ENCODE data around the gene DYSF.

DYSF gene

DNA sequence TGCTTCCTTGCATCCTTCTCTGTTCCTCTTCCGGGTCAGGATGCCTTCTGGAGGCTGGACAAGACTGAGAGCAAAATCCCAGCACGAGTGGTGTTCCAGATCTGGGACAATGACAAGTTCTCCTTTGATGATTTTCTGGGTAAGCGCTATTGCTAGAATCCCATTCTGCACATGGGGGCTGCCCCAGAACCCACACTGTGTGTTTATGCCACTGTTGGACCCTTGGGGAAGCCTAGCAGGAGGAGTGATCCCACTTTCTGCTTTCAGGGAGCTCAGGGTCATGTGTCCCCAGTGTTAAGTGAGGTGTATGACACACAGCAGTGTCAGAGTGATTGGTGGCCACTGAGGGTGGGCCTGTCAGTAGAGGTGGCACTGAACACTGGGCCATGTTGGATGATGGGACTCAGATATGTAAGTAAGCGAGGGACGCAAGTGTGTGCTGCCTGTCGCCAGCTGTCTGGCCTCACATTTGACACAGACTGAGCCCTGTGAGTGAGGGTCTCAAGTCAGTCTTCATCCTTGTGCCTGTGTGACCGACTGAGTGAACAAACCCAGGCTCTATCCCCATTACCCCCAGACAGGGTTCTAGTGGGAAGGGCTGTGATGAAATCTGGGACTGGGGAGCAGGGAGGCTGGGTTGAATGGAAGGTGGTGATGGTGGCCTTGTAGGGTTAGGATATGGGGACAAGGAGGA lies 220.9 kb downstream of the DYSF start:
- no peak for DNase-seq
- Mint-ChIP-seq H3K27me3 (ENCODE audit: low read depth, poor library complexity) (peaks cover 24% of the 10 kb centered on the region), H3K9me3 (no peaks in the 10 kb centered on the region), H3K4me3 (no peak overlapping the region), H3K36me3 (ENCODE audit: low read depth) (no peaks in the 10 kb centered on the region), H3K4me1 (peaks cover 26% of the 10 kb centered on the region), H3K27ac (no peak overlapping the region)
- TF ChIP-seq, protein P1, sequence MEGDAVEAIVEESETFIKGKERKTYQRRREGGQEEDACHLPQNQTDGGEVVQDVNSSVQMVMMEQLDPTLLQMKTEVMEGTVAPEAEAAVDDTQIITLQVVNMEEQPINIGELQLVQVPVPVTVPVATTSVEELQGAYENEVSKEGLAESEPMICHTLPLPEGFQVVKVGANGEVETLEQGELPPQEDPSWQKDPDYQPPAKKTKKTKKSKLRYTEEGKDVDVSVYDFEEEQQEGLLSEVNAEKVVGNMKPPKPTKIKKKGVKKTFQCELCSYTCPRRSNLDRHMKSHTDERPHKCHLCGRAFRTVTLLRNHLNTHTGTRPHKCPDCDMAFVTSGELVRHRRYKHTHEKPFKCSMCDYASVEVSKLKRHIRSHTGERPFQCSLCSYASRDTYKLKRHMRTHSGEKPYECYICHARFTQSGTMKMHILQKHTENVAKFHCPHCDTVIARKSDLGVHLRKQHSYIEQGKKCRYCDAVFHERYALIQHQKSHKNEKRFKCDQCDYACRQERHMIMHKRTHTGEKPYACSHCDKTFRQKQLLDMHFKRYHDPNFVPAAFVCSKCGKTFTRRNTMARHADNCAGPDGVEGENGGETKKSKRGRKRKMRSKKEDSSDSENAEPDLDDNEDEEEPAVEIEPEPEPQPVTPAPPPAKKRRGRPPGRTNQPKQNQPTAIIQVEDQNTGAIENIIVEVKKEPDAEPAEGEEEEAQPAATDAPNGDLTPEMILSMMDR (IDR thresholded peaks at IDR 0.05) = no peak

DNA sequence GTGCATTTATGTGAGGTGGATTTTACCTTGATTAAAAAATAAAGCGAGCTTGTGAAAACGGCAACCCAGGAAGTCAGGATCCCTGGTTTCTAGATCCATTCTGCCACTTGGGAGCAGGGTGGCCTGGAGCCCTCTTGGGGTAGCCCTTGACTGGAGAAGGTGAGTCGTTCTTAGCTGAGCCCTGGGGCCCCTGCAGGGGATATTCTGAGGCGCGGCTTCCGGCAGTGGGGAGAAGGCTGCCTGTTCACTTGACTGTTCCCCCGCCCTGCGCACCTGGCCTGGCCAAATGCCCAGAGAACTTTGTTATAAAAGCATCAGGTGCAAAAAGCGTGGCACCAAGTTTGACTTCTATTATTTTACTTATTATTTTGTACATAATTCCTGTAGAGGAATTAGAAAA lies 221.9 kb downstream of the DYSF start:
- no peaks in the 10 kb centered on the region for H3K36me3 Mint-ChIP-seq (ENCODE audit: low read depth)
- peaks cover 26% of the 10 kb centered on the region for H3K4me1 Mint-ChIP-seq
- no peaks in the 10 kb centered on the region for H3K9me3 Mint-ChIP-seq
- no peak overlapping the region for H3K4me3 Mint-ChIP-seq
- peaks cover 18% of the 10 kb centered on the region for H3K27me3 Mint-ChIP-seq (ENCODE audit: low read depth, poor library complexity)
- no peak for DNase-seq
- TF ChIP-seq, protein P1 (IDR thresholded peaks at IDR 0.05) = no peak
- H3K27ac Mint-ChIP-seq = no peak overlapping the region

DNA sequence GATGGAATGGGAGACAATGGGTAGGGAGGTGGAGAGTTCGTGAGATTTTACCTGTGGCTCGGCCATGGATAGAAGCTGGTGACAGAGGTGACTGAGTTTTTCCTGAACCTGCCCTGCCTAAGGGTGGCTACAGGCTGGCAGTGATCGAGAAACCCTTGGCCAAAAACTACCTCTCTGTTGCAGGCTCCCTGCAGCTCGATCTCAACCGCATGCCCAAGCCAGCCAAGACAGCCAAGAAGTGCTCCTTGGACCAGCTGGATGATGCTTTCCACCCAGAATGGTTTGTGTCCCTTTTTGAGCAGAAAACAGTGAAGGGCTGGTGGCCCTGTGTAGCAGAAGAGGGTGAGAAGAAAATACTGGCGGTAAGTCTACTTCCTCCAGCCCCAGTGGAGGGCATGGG lies 225.5 kb downstream of the DYSF start:
- TF ChIP-seq, protein P1 (IDR thresholded peaks at IDR 0.05) = no peak
- DNase-seq = no peak
- Mint-ChIP-seq H3K27ac (peak overlapping the region; percentile 3), H3K4me1 (peaks cover 14% of the 10 kb centered on the region), H3K27me3 (ENCODE audit: low read depth, poor library complexity) (peaks cover 10% of the 10 kb centered on the region), H3K36me3 (ENCODE audit: low read depth) (no peaks in the 10 kb centered on the region), H3K4me3 (no peak overlapping the region), H3K9me3 (no peaks in the 10 kb centered on the region)

DNA sequence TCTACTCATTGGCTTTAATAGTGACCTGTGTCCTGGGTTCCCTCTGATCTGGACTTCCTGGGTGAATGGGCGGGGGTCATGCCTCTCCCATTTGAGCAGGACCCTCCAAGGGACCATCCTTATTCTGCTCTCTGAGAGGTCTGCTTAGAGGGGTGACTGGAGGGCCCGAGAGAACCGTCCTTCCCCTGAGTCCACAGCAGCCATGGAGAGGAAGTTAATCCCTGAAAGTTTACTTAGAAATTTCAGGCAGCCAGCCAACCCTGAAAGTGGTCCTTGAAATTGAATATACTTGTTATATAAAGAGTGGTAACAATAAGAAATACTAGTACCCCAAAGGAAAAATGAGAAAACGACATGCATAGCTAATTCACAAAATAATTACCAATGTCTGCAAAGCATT lies 226.1 kb downstream of the DYSF start:
- peaks cover 5% of the 10 kb centered on the region for H3K27me3 Mint-ChIP-seq (ENCODE audit: low read depth, poor library complexity)
- H3K4me3 Mint-ChIP-seq = no peak overlapping the region
- H3K4me1 Mint-ChIP-seq = peaks cover 15% of the 10 kb centered on the region
- TF ChIP-seq, protein P1 (IDR thresholded peaks at IDR 0.05) = no peak
- no peak overlapping the region for H3K27ac Mint-ChIP-seq
- no peak for DNase-seq
- H3K36me3 Mint-ChIP-seq (ENCODE audit: low read depth) = no peaks in the 10 kb centered on the region
- H3K9me3 Mint-ChIP-seq = no peaks in the 10 kb centered on the region

DNA sequence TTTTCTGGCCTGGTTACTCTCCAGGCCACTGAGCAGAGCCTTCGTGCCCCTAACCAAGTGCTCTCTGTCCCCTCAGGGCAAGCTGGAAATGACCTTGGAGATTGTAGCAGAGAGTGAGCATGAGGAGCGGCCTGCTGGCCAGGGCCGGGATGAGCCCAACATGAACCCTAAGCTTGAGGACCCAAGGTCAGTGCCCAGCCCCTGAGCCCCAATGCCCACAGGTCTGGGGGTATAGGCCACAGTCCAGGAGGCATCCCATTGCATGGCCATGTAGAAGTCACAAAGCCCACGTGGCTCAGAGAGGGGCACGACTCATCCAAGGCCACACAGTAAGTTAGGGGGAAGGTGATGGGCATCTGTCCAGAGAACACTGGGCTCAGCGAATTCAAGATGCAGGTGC lies 227.6 kb downstream of the DYSF start:
- Mint-ChIP-seq H3K27ac (no peak overlapping the region), H3K27me3 (ENCODE audit: low read depth, poor library complexity) (peaks cover 4% of the 10 kb centered on the region), H3K9me3 (no peaks in the 10 kb centered on the region), H3K4me1 (peaks cover 15% of the 10 kb centered on the region), H3K36me3 (ENCODE audit: low read depth) (no peaks in the 10 kb centered on the region), H3K4me3 (no peak overlapping the region)
- DNase-seq = no peak
- TF ChIP-seq, protein P1 (IDR thresholded peaks at IDR 0.05) = no peak

DNA sequence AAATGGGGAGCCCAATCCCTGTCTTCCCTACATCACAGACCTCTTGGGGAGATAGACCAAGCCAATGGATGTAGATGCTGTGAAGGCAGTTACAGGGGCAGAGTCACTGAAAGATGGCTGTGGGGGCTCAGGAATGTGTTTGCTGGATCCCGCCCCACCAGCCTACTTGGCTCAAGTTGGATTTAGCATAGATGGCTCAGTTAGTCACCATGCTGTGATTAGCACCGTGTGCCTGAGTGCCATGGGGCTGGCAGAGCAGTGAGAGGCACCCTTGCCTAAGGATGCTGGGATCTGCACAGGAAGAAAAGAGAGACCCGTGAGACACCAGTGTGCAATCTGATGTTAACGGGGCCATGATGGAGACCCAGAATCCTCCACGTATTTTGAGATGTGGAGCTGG lies 228.3 kb downstream of the DYSF start:
- TF ChIP-seq, protein P1 (IDR thresholded peaks at IDR 0.05) = no peak

More for the DNA sequence above, 228.3 kb downstream of the DYSF start:
- peaks cover 15% of the 10 kb centered on the region for H3K4me1 Mint-ChIP-seq
- no peak for DNase-seq
- no peaks in the 10 kb centered on the region for H3K36me3 Mint-ChIP-seq (ENCODE audit: low read depth)
- no peaks in the 10 kb centered on the region for H3K9me3 Mint-ChIP-seq
- H3K27me3 Mint-ChIP-seq (ENCODE audit: low read depth, poor library complexity) = peaks cover 7% of the 10 kb centered on the region
- no peak overlapping the region for H3K4me3 Mint-ChIP-seq
- H3K27ac Mint-ChIP-seq = no peak overlapping the region
